Measurements from ENCODE around the gene LMTK2.

Gene LMTK2

DNA sequence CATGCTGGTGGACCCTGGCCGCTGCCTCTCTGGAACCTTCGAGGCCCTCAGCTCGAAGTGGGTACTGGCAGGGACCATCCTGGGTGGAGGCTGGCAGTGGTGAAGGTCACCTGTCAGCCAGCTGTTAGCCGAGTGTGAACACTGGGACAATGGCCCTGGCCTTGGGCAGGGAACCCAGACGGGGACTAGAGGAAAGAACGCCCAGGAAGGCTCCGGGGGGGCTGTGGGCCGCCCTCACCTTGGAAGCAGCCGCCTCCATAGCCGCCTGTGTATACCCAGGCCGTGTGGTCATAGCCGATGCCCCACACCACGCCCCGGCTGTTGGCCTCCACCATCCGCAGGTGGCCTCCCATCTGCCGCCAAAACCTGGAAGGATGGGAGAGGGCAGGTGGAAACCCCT, 122.1 kb downstream of the LMTK2 start:
- DNase-seq (ENCODE audit: low read depth), result no peak
- TF ChIP-seq, protein P1, sequence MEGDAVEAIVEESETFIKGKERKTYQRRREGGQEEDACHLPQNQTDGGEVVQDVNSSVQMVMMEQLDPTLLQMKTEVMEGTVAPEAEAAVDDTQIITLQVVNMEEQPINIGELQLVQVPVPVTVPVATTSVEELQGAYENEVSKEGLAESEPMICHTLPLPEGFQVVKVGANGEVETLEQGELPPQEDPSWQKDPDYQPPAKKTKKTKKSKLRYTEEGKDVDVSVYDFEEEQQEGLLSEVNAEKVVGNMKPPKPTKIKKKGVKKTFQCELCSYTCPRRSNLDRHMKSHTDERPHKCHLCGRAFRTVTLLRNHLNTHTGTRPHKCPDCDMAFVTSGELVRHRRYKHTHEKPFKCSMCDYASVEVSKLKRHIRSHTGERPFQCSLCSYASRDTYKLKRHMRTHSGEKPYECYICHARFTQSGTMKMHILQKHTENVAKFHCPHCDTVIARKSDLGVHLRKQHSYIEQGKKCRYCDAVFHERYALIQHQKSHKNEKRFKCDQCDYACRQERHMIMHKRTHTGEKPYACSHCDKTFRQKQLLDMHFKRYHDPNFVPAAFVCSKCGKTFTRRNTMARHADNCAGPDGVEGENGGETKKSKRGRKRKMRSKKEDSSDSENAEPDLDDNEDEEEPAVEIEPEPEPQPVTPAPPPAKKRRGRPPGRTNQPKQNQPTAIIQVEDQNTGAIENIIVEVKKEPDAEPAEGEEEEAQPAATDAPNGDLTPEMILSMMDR (conservative IDR thresholded peaks at IDR 0.05; ENCODE audit: low read length), result no peak

DNA sequence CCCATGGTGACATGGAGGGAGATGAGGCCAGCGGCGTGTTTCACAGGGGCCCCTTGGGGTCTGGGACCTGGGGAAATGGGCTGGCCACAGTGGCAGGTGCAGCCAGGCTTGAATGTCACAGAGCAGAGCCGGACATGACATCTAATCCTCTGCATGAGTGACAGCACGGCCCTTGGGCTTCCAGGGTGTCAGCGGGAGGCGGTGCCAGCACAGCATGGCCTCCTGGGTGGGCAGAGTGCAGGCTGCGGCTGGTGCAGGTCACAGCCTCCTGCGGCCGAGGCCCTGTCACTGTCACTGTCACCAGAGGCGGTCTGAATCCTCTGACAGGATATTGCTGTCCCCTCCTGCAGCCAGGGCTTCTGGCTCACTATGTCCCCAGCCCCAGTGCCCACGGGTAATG, 122.8 kb downstream of the LMTK2 start:
- TF ChIP-seq, protein P1 (conservative IDR thresholded peaks at IDR 0.05; ENCODE audit: low read length), result no peak
- DNase-seq (ENCODE audit: low read depth), result no peak
- H3K4me3 ChIP-seq (ENCODE audit: low read length), result no peak overlapping the region

More for the DNA sequence above, 122.1 kb downstream of the LMTK2 start:
- no peak overlapping the region for H3K4me3 ChIP-seq (ENCODE audit: low read length)

DNA sequence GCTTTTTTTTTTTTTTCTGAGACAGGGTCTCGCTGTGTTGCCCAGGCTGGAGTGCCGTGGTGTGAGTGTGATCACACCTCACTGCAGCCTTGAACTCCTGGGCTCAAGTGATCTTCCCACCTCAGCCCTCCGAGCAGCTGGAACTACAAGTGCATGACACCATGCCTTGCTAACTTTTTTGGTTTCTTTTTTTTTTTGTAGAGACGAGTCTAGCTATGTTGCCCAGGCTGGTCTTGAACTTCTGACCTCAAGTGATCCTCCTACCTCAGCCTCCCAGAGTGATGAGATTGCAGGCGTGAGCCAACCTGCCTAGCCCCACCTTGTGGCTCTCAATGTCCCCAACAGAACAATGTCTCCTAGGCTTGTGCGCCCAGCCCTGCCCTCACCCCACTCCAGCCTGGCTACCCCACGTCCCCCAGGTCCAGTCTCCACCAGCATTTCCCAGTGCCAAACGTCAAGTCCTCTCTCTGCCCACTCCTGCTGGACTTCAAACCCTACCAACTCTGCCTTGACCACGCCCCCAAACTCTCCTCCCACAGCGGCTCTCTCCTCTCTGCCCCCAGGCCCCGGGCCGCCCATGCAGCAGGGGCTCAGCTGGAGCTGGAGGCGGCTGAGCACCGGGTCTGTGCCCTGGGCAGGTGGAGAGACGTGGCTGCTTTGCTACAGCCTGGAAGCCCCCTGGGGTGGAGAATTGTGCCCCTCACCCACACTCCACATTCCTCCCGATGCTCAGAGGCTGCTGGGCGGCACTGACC, 123.5 kb downstream of the LMTK2 start:
- H3K4me3 ChIP-seq (ENCODE audit: low read length), result no peak overlapping the region
- DNase-seq (ENCODE audit: low read depth), result no peak

DNA sequence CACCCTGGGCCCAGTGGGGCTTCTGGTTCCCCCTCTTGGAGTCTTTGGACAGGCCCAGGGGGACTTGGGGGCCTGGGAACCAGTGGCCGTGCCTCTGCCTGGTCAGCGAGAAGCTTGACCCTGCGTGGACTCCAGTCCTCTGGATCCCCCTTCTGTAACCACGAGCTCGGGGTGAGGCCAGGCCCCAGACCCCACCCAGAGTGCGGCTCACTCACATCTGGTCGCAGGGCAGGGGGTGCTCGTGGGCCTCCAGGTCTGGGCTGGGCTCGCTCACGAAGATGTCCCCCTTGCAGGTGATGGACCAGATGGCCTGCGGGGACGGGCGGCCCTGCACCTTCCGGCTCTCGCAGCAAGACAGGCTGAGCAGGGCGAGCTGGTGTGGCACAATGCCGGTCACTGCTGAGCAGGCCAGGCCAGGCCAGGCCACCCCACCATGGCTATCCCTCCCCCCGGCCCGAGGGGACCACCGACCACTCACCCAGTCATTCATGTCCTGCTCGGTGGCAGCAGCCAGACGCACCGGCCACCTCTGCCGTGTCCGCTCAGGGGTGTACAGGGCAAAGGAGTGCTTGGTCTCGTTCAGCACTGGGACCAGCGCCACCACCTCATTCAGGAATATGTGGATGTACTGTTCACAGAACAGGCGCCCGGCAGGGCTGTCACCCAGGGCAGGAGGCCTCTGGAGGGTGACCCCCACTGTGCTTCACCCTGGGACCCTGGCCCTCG, 124.2 kb downstream of the LMTK2 start:
- TF ChIP-seq, protein P1 (conservative IDR thresholded peaks at IDR 0.05; ENCODE audit: low read length), result no peak
- no peak overlapping the region for H3K4me3 ChIP-seq (ENCODE audit: low read length)
- no peak for DNase-seq (ENCODE audit: low read depth)

More for the DNA sequence above, 123.5 kb downstream of the LMTK2 start:
- TF ChIP-seq, protein P1 (conservative IDR thresholded peaks at IDR 0.05; ENCODE audit: low read length), result no peak

DNA sequence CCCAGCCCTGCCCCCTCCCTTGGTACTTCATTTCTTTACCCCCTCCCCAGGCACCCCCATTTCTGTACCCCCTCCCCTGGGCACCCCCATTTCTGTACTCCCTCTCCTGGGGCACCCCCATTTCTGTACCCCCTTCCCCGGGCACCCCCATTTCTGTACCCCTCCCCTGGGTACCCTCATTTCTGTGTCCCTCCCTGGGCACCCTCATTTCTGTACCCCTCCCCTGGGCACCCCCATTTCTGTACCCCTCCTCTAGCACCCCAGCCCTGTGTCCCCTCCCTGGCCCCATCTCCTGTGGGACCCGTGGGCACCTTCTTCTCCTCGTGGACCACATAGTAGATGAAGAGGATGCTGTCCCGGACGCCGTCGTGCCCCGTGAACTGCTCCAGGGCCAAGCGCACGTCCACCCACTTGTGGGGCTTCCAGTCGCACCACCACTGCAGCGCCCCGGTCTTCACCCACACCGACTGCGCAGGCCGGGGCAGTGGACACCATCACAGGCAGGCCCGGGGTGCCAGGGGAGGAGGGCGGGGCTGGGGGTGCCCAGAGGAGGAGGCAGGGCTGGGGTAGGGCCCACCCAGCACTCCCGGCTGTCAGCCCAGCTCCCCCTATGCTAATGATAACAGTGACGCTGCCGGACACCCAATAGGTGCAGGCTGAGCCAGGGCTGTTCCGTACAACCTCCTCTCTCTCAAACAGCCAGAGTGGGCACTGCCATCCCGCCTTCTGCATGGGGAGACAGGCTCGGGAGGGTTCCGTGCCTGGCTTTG, 125.0 kb downstream of the LMTK2 start:
- DNase-seq (ENCODE audit: low read depth), result no peak
- H3K4me3 ChIP-seq (ENCODE audit: low read length), result no peak overlapping the region
- TF ChIP-seq, protein P1 (conservative IDR thresholded peaks at IDR 0.05; ENCODE audit: low read length), result no peak

DNA sequence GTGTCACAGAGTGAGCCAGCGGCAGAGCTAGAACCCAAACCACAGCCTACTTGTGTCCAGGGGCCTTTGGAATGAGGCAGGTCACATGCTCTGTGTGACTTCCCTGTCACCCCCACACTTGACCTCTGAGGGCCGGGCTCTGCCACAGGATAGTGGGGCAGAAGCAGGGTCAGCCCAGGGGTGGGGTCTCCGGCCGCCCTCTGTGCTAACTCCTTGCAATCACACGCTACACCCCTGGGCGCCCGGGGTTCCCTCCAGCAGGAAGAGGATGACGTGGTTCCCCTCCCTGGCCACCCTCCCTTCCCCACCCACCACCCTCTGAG, 125.6 kb downstream of the LMTK2 start:
- no peak for DNase-seq (ENCODE audit: low read depth)
- TF ChIP-seq, protein P1 (conservative IDR thresholded peaks at IDR 0.05; ENCODE audit: low read length), result no peak
- no peak overlapping the region for H3K4me3 ChIP-seq (ENCODE audit: low read length)
